GM19099 (cell line): ENCODE measurements around the gene ODC1.

ENCODE experiments used
- POLR2A ChIP-seq: IDR thresholded peaks from 3 replicates; pipeline ENCODE4 v1.6.1; 2011; ENCODE audit warnings: low read depth; ENCODE audit not compliant: insufficient read length; ENCODE audit errors: extremely low read depth

ODC1 gene

DNA sequence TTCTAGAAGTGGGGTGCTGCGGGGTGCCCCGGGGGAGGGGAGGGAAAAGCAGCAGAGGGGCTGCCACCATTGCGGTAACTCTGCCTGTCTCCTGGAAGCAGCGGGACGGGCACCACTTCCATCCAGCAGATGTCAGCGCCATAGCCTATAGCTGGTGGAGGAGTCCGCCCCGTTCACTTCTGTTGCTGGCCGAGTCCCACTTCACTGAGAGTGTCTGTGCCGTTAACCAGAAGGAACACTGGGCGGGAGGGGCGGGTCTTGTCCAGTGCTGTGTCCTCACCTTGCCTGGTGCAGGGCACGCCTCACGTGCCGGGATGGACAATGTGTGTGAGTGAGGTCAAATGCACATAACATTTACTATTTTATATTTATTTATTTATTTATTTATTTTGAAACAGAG lies 19.3 kb upstream of the ODC1 start:
- no peak for TF ChIP-seq POLR2A

DNA sequence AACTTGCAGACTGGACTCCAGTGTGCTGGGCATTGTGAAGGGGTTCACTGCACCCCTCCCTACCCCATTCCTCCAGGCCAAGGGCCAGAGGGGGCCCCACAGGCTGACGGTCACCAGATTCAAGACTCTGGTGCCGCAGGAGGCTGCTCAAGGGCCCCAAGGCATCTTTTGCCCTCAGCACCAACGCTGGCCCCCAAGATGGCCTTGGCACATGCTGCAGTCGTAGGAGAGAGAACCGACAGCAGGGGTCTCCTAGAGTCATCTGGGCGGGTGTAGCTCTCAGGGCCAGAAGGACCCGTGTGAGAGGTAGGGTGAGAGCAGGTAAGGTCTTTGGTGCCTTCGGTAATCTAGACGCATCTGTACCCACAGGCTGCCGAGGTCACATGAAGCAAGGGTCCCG lies 18.7 kb upstream of the ODC1 start:
- no peak for TF ChIP-seq POLR2A

DNA sequence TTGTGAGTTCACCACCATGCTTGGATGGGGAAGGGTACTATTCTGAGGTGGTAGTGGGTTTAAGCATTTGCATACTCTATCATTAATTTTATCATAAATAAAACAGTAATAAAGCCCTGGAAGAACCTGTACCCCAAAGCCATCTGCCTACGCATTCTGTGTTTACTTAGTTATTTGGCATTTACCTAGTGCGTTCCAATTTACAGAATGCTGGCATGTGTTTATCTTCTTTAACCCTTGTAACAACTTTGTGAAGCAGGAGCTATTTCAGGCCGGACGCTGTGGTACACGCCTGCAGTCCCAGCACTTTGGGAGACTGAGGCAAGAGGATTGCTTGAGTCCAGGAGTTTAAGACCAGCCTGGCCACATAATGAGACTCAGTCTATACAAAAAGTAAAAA lies 17.8 kb upstream of the ODC1 start:
- no peak for TF ChIP-seq POLR2A

DNA sequence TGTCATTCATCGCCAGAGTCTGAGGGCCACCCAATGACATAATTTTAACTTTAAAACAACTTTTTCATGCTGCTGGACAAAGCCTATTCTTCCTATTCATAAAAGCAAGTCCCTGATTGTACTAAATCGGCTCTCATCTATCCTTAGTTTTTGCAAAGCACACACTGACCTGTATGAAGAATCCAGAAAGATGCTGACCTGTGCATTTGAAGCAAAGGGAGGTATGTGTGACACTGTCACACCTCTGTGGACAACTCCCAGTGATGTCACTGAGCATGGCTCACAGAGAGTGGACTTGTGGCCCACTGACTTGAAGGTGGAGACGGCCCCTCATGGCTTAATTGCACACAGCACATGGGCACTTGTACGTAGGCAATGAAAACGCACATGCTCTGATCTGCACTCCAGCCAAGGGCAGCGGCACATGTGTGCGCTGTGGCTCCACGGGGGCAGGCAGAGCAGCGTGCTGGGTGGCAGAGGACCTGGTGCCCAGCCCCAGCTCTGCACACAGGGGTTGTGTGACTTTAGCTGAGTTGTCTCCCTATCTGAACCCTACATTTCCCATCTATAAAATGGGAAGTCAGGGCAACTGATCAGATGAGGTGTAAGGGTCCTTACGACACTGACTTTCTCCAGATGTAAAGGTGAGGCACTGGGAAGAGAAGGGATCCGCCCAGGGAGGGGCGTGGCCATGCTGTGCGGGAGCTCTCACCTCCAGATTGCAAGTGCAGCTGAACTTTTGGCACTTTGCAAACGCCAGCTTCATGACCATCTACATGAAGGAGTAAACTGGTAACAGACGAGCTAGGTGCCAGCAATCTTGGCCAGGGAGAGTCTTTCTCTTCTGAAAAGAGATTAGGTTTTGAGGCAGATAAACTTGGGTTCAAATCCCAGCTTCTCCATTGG lies 14.3 kb upstream of the ODC1 start:
- no peak for TF ChIP-seq POLR2A

DNA sequence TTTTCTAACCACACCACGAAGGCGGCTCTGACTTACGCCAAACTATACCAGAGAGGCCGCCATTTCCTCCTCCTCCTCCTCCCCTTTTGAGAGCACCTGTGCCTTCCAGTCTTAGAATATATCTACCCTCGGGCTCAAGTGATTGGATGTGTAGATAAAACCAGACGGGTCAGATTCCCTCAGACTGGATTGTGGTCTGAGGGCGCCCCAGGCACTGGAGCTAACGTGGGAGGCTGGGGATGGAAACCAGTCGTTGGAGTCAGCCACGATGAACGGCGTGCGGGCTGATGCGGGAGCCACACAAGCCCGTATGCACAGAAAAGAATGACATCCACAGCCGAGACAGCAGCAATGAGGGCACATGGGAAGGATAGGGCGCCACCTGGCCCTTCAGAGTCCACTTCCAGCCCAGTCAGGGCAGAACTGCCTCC lies 12.3 kb upstream of the ODC1 start:
- no peak for TF ChIP-seq POLR2A

DNA sequence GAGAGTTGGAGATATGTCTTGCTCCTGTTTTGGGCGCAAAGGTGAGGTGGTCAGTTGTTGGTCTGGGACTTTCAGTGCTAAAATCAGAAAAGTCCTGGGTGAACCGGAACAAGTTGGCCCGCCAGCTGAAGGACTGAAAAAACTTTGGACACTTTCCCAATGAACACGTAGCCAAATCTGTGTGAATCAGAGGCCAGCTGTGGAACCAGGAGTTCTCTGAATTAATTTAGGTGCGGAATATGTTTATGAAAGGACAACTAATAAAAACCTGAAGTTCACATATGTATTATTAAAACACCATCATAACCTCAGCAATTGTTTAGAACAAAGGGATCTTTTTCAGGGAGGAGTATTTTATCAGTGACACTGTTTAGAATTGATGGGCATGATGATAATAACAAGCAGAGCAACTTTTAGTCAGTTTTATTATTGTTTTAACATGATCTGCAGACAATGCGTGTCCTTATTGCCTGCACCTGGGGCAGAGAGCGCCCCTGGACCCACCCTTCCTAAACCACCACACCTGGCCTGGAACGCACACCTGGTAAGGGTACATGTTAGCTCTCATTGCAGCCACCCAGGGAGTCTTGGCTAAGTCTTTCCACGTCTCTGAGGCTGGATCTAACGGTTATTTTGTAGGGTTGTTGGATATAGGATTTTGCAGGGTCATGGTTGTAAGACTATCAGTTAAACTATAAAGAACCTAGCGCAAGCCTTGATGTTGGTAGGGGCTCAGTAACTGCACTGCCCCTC lies 9.9 kb upstream of the ODC1 start:
- TF ChIP-seq POLR2A: no peak

DNA sequence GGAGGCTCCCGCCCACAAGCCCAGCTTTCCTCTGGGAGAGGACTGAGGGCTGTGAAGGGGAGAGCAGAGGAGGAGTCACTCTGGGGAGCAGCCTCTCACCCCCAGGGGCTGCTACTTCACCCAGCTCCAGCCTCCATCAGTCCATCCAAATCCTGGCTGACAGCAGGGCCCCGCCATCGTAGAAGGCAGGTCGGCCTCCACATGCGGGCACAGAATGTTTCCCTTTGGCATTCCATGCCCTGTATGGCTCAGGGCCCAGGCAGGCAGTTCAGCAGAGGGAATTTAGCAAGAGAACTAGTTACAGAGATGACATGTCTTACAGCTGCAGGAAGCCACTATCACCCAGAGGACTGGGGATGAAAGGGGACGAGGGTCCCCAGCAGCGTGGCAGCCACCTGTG lies 6.4 kb upstream of the ODC1 start:
- TF ChIP-seq POLR2A: no peak

DNA sequence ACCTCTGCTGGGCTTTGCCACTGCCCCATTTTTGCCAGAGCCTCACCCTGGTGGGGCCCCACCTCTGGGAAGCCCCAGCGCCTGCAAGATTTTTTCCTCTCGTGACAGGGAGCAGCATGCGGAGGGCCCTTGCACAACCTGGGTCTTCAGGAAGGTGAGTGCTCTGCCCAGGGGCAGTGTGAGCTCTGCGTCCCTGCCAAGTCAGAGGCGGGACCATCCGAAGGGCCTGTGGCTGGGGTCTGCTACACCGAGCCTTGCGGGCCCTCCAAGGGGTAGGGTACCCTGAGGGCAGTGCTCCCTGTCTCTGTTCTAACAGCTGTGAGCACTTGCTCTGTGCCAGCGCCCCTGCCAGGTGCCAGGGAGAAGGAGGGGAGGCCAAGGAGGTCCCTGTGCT lies 5.8 kb upstream of the ODC1 start:
- TF ChIP-seq POLR2A: no peak

DNA sequence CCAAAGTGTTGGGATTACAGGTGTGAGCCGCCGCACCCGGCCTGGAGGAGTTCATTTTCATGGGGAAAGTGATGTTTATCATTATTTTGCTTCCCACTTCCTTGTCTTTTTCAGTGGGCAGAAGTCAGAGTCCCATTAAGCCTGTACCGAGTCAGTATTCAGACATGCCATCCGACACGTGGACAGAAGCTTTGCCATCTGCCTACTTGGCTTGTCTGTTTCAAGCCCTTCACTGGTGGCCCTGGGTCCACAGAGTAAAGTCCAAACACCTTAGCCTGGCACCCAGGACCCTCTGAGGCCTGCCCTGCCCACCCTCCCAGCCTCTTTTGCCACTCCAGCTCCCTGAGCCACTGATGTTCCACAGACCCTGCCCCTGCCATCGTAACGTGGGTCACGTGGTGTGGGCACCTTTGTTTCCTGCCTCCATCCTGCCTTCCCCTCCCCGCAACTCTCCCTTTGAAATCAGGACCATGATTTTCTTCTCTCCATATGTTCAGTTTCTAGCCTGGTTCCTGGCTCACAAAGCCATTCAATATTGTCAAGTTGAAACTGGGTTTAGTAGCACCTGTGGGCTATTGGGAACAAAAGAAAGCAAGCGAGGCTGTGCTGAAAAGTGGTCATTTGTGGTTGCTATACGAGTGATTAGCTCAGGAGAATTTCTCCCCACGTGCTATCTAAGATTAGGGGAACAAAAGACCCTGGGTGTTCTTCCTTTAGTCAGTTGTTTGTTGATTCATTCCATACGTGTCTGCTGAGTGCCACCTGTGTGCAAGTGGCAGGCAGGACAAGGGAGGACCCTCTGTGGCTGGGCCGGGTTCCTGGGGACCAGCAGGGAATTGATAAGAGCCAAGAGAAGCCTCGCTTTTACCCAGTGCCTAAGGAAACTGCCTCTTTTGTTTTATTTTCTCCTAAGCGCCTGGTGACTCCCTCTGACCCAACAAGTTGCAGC lies 5.1 kb upstream of the ODC1 start:
- no peak for TF ChIP-seq POLR2A

DNA sequence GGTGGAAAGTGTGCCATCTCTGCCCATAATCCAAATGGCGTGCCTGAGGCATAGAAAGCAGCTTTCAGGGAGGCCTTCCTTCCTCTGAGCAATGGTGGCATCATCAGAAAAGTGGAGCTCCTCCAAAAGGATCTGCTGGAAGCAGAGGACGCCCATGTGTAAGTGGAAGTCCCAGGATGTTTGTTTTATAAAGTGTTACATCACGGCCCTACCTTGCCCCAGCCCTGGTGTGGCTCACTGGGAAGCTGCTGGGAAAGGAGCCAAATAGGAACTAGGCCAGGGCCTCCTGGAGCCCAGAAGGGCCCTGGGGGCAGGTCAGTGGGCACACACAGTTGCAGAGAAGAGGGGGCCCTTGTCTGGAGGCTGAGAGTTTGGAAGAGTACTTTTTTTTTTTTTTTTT lies 4.2 kb upstream of the ODC1 start:
- TF ChIP-seq POLR2A: no peak

DNA sequence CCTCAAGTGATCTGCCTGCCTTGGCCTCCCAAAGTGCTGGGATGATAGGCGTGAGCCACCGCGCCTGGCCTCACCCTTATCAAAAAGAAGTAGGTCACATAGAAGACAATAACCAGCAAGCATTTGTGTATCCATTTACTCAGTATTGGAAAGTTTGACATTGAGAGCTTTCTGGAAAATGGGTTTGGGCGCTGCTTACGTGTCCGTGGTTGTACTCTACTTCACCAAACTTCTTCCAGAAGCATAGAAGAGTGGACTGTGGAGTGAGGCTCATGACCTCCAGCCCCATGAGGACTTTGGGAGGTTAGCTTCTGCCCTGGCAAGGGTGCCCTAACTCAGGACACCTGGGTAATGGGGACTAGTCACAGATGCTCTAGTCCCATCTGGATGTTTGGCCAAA lies 3.7 kb upstream of the ODC1 start:
- no peak for TF ChIP-seq POLR2A

DNA sequence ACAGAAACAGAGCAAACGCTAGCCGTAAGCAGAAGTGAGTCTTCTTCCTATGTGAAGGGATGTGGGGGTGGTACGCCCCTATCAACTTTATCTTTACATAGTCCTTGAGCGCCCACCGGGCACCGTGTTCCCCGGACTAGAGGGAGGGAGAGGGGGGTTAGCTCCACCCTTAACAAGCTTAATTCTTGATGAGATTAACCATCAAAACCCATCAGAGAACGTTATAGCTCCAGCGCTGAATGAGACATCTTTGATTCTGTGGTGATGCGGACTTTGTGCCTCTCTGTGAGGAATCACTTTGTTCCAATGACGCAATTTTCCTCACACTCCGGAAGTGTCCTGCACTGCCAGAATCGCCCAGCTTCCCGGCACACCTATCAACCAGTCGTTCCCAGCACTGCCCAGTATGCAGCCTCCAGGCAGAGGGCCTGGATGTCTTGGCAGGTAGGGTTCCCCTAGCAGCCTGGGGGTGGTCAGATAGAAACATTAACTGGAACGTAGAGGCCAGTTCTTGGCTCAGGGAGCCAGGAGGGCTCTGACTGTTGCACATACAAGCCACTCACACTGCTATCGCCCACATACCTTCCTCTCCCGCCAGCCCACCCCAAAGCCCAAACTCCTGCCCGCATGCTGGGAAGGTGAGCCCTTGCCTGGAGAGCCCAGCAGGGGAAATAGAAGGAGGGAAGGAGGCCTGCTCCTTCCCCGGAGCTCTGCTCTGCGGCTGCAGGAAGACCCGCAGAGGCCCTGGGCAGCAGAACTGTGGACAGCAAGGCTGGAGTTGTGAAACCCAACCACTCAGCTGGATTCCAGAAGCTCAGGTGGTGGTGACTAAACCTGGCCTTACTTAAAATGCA lies 1.9 kb upstream of the ODC1 start:
- no peak for TF ChIP-seq POLR2A

DNA sequence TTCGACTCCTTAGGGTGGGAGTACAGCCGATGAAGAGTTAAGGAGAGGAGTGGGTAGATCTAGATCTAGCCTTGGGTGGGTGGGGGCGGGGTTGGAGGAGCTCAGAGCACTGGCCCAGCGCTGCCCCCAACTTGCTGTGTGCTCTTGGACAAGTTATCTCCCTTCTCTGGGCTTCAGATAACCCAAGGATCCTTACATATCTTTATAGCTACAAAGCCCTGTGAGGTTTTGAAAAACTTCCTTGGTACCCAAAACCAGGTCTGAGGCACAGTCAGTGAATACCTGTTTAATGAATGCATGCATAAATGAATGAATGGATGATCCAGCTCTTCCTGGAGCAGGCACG lies 1.3 kb upstream of the ODC1 start:
- TF ChIP-seq POLR2A: no peak
